ENCODE measurements around the gene TP53TG5.
A peak's percentile ranks its signal among the peaks of the same experiment; 100 is the strongest.

Gene TP53TG5

GRCh38 chr20:45378191-45378590, at the start of gene TP53TG5:
TSS of gene TP53TG5 (minus strand) at chr20:45378325. CDS start at chr20:45378236, 89 bp downstream.
- DNase-seq: no peak

DNA sequence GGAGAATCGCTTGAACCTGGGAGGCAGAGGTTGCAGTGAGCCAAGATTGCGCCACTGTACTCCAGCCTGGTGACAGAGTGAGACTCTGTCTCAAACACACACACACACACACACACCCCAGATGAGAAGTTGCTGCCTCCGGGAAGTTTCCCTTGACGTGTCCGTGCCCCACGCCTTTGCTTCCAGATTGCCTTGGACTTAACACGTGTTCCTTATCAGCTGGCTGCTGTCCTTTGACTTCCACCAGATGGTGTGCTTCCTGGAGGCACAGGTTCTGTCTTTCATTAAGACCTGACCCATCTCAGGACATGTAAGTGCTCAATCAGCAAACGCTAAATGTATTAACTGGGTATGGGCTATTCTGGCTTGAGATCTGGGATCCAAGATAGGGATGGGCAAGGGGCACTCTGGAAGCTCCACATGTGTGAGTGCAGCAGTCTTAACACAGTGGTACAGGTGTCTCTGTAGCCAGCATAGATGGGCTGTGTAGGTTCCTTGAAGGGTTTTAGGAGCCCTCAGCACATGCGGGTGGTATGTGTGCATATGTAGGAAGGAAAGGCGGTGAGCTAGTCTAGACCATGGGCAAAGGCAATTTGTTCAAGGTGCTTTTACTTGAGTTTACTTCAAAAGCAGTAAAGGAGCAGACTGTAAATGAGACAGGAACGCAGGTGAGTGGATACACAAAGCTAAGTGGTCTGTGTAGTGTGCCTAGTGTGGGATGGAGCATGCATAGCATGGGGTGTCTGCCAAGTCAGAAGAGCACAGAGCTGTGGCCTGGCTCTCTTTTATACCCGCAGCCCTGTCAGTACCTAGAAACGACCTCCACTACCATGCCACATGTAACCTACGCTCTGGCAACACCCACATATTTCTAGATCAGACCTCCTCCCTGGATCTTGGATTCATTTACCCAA, 49.4 kb upstream of the TP53TG5 start:
- no peak for DNase-seq

DNA sequence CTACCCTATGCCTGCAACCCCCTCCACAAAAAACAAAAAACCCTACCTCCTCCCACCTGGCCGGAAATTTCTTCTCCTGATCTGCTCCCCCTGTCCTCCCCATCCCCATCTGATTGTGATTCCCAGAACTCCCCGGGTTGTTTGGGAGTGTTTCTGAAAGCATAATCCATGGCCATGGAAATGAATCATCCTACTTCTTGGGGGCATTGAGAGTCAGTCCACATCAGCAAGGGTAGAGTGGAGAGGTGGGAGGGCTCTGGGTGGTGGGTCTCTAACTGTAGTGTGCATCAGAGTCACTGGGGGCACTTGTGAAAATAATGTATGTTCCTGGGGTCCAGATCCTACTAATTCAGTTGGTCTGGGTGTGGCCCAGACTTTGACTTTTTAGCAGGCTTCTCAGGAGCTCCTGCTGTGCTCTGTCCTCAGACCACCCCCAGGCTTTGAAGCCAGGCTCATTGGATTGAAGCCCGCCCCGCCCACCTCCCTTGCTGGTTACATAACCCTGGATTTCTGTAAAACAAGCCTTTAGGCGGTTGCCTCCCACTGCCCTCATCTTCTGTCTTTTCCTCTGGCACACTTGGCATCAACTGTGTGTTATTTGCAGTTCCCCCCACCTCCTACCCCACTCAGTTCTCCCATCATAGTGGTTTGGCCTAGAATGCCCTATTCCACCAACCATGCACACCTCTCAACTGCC, 48.3 kb upstream of the TP53TG5 start:
- DNase-seq: peak in 1 of 2 donors; percentile 62

DNA sequence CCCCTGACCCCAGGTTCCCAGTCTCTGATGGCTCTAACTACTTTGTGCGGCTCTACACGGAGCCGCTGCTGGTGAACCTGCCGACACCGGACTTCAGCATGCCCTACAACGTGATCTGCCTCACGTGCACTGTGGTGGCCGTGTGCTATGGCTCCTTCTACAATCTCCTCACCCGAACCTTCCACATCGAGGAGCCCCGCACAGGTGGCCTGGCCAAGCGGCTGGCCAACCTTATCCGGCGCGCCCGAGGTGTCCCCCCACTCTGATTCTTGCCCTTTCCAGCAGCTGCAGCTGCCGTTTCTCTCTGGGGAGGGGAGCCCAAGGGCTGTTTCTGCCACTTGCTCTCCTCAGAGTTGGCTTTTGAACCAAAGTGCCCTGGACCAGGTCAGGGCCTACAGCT, 47.4 kb upstream of the TP53TG5 start:
- no peak for DNase-seq

GRCh38 chr20:45423700-45424099, 45.6 kb upstream of the TP53TG5 start:
- no peak for DNase-seq

GRCh38 chr20:45420125-45420524, 42.0 kb upstream of the TP53TG5 start:
- DNase-seq: no peak

DNA sequence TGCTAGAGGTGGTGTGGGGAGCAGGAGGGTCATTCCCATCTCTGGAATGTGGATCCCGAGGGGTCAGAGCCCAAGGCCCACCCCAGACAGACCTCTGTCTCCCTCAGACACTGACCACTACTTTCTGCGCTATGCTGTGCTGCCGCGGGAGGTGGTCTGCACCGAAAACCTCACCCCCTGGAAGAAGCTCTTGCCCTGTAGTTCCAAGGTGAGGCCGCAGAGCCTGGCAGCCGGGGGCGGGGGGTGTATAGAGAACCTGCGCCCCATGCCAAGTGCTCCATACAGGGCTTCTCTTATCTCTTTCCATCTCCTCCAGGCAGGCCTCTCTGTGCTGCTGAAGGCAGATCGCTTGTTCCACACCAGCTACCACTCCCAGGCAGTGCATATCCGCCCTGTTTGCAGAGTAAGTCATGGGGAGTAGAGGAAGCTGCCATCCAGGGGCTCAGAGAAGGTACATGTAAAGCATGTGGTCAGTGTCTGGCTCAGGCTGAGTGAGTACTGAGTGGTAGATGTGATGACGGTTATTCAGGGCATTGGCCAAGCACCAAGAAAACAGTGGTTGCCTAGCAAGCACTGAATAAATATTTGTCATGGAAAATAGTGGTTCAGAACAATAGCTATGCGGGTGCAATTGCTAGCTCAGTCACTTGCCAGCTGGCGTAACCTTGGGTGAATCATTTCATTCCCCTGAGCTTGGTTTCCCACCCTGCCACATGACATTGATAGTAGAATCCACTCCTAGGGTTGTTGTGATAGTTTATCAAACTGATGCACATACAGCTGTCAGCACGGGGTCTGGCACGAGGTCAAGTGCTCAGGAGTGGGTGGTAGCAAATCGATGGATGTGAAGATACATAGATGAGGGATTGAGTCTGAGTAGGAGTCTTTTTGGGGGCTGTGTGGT, 41.3 kb upstream of the TP53TG5 start:
- DNase-seq: no peak

- DNase-seq: no peak
These were observed 38.8 kb upstream of the TP53TG5 start for GRCh38 chr20:45416917-45417316.

GRCh38 chr20:45415822-45416637, 37.9 kb upstream of the TP53TG5 start, which contains the start of gene PIGT:
TSS of gene PIGT (plus strand) at chr20:45416141. CDS start at chr20:45416157, 16 bp downstream.
- DNase-seq: peak; percentile 83 to 85

DNA sequence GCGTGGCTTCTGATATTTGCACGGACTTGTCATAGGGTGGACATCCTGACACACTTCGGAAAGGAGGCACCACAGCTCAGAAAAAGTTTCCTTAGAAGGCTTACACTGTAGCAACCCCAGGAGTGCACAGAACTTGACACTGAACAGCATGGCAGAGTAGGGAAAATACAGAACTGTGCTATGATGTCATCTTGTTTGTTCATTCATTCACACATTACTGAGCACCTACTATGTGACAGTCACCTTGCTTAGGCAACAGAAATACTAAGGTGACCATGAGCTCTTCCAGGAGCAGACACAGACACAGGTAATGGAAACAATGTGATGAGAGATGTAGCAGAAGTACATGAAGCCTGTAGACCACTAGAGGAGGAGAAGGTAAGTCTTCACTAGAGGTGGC, 35.4 kb upstream of the TP53TG5 start:
- DNase-seq: no peak

GRCh38 chr20:45412653-45413052, 34.5 kb upstream of the TP53TG5 start:
- no peak for DNase-seq

DNA sequence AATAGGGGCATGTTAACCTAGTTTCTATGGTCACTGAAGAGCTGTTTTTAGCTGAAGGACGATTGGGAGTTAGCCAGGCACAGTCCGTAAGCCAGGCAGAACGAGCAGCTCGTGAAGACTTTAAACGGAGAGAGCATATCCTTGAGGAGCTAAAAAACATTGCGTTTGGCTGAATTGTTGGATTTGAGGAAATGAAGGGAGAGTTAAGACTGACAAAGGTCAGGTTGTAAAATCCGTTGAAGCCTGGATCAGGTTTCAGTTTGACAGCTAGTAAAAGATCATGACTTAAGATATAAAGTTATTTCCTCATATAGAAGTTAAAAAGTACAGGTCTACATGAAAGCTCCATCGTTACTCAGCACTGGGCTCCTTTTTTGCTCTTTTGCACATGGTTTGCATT, 32.8 kb upstream of the TP53TG5 start:
- DNase-seq: no peak

- peak in 1 of 2 donors; percentile 52 for DNase-seq
These were observed 31.6 kb upstream of the TP53TG5 start for GRCh38 chr20:45409521-45410272.

DNA sequence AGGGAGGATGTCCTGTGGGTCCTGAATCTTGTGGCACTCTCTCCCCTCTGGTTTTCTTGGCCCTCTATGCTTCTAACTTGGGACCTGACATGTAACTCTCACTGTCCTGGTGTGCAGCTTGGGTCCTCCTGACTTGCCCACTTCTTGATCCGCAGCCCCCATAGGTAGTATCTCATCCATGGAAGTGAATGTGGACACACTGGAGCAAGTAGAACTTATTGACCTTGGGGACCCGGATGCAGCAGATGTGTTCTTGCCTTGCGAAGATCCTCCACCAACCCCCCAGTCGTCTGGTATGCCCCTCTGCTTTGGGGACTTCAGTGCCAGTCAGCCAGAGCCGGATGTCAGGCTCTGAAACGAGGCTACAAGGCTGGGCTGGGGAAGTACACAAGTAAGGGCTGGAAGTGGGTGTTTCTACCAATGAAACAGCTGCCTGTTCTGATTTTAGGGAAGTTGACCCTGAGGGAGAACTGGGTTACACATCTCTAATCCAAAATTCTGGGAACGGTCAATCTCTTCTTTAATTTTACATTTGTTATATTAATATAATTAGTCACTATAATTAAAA, 30.6 kb upstream of the TP53TG5 start:
- peak; percentile 78 to 84 for DNase-seq

GRCh38 chr20:45407783-45408645, 29.9 kb upstream of the TP53TG5 start, which contains the start of gene DBNDD2:
TSS of gene DBNDD2 (plus strand) at chr20:45408289. CDS start at chr20:45408468, 179 bp downstream.
- no peak for DNase-seq

- no peak for DNase-seq
These were observed 29.1 kb upstream of the TP53TG5 start for GRCh38 chr20:45407067-45407745.

DNA sequence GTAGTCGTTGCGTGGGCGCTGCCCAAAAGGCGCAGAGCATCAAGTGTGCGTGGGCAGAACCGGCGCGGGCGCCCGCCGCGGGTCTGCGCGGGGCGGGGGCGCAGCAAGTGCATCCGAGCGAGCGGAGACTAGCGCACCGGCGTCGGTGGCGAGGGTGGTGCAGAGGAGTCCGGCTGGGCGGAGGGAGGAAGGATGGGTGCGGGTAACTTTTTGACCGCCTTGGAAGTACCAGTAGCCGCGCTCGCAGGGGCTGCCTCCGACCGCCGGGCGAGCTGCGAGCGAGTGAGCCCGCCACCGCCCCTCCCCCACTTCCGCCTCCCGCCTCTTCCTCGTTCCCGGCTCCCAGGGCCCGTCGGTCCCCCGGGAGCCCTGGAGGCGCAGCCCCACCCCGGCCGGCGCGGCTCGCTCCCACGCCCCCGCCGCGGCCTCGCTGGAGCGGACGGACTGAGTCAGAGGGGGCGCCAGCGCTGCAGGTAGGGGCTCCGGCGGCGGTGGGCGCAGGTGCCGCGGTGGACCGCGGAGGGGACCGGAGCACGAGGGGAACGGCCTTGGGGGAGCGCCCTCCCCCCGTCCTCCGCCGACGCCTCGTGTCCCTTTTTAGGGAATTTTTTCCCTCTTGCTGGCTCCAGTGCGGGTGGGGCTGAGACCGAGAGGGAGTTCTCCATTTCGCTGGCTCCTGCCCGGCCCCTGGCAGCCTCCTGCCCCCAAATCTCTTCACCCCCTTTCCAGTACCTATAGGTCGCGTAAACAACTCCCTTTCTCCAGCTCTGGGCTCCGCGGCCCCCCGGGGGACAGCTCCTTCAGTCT, 28.3 kb upstream of the TP53TG5 start:
- DNase-seq: peak in 1 of 2 donors; percentile 40

All from inflammatory macrophage treated with lipopolysaccharide for 1 hour (primary cell).